Trophoblast cell (in vitro differentiated cells and primary cell): ENCODE data around the gene CASZ1.

Source experiments
- DNase-seq, 2 donors: peaks; one replicate each; pipeline ENCODE4 v3.0.0-alpha.2; 2016
- H2AFZ ChIP-seq: 2 replicates; pipeline ENCODE4 v1.6.1; 2013; ENCODE audit warnings: low read length, moderate library complexity, mild to moderate bottlenecking; ENCODE audit not compliant: insufficient read depth, poor library complexity
- H2AK5ac ChIP-seq: 2 replicates; pipeline ENCODE4 v1.6.1; 2013; ENCODE audit warnings: mild to moderate bottlenecking, low read length
- H2BK120ac ChIP-seq: 2 replicates; pipeline ENCODE4 v1.6.1; 2013; ENCODE audit warnings: low read length, mild to moderate bottlenecking, moderate library complexity; ENCODE audit not compliant: insufficient read depth, poor library complexity
- H2BK12ac ChIP-seq: 2 replicates; pipeline ENCODE4 v1.6.1; 2013; ENCODE audit warnings: mild to moderate bottlenecking, low read length, moderate library complexity
- H2BK5ac ChIP-seq: 2 replicates; pipeline ENCODE4 v1.6.1; 2013; ENCODE audit warnings: low read length, low read depth, moderate library complexity, mild to moderate bottlenecking; ENCODE audit not compliant: poor library complexity
- H3K14ac ChIP-seq: 2 replicates; pipeline ENCODE4 v1.6.1; 2013; ENCODE audit warnings: mild to moderate bottlenecking, low read length
- H3K18ac ChIP-seq: 2 replicates; pipeline ENCODE4 v1.6.1; 2013; ENCODE audit warnings: mild to moderate bottlenecking, low read length
- H3K23ac ChIP-seq: 2 replicates; pipeline ENCODE4 v1.6.1; 2013; ENCODE audit warnings: low read length
- H3K27ac ChIP-seq: 2 replicates; pipeline ENCODE4 v1.5.1; 2013; ENCODE audit warnings: low read depth, mild to moderate bottlenecking, inconsistent platforms, low read length, moderate library complexity
- H3K27me3 ChIP-seq: 2 replicates; pipeline ENCODE4 v1.6.1; 2013; ENCODE audit warnings: inconsistent platforms, mild to moderate bottlenecking, low read length, moderate library complexity; ENCODE audit not compliant: insufficient read depth
- H3K36me3 ChIP-seq, 2 experiments: 1 replicate in 1 of 2; 2 replicates in 1 of 2; pipeline ENCODE4 v1.6.1; 2013; ENCODE audit warnings: low read length in 2 of 2, mild to moderate bottlenecking in 2 of 2, moderate library complexity in 1 of 2; ENCODE audit not compliant: insufficient read depth in 2 of 2, control insufficient read depth in 1 of 2
- H3K4ac ChIP-seq: 2 replicates; pipeline ENCODE4 v1.6.1; 2013; ENCODE audit warnings: low read depth, mild to moderate bottlenecking, low read length, moderate library complexity
- H3K4me1 ChIP-seq, 2 experiments: 1 replicate in 1 of 2; 2 replicates in 1 of 2; pipeline ENCODE4 v1.6.1; 2013; ENCODE audit warnings: low read length in 2 of 2, mild to moderate bottlenecking in 2 of 2, moderate library complexity in 1 of 2; ENCODE audit not compliant: insufficient read depth in 2 of 2, control insufficient read depth in 1 of 2
- H3K4me2 ChIP-seq: 2 replicates; pipeline ENCODE4 v1.6.1; 2013; ENCODE audit warnings: inconsistent platforms, mild to moderate bottlenecking, low read length, moderate library complexity
- H3K4me3 ChIP-seq: 2 replicates; pipeline ENCODE4 v1.5.1; 2013; ENCODE audit warnings: mild to moderate bottlenecking, low read depth, low read length, inconsistent platforms
- H3K79me1 ChIP-seq: one replicate; pipeline ENCODE4 v1.6.1; 2013; ENCODE audit warnings: low read length
- H3K79me2 ChIP-seq: 2 replicates; pipeline ENCODE4 v1.6.1; 2013; ENCODE audit warnings: low read length, mild to moderate bottlenecking; ENCODE audit not compliant: control insufficient read depth, insufficient read depth, poor library complexity
- H3K9ac ChIP-seq: 2 replicates; pipeline ENCODE4 v1.6.1; 2013; ENCODE audit warnings: mild to moderate bottlenecking, low read length
- H3K9me3 ChIP-seq: 2 replicates; pipeline ENCODE4 v1.6.1; 2013; ENCODE audit warnings: low read depth, mild to moderate bottlenecking, control low read depth, inconsistent platforms, low read length; ENCODE audit not compliant: insufficient read depth
- H4K12ac ChIP-seq: 2 replicates; pipeline ENCODE4 v1.6.1; 2013; ENCODE audit warnings: low read depth, mild to moderate bottlenecking, low read length, moderate library complexity
- H4K8ac ChIP-seq: 2 replicates; pipeline ENCODE4 v1.6.1; 2013; ENCODE audit warnings: low read depth, mild to moderate bottlenecking, low read length, moderate library complexity
- H4K91ac ChIP-seq: one replicate; pipeline ENCODE4 v1.6.1; 2013; ENCODE audit warnings: low read depth, mild to moderate bottlenecking, low read length, moderate library complexity
- WGBS: extraction: QIAGEN DNeasy Blood & Tissue Kit; methylation state at CpG from one replicate; pipeline ENCODE4 v1.1.7; 2013; ENCODE audit warnings: missing lambda C conversion rate; ENCODE audit not compliant: insufficient read length, insufficient coverage; ENCODE audit errors: extremely low coverage; 5-methylcytosine and 5-hydroxymethylcytosine counted together

Gene CASZ1

DNA sequence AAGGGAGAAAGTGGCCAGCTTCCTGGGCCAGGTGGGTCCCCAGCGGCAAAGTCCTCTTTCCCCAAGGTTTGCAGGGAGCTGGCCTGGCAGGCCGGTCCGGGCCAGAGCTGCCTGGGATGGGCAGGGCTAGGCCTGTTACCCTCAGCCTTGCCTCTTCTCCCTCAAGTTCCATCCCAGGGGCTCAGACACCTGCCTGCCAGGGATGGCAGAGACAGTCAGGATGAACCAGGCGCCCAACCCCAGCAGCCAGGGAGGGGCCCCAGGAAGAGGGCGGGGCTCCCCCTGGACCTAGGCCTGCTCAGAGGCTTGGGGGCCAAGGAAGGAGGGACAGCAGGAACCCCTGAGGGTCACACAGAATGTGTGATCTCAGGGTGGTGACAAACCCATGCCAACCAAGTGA is 120.6 kb downstream of the CASZ1 start:
- H2AFZ ChIP-seq: no peak overlapping the region
- no CpG with 5 or more reads among the region's 5 CpGs for WGBS
- H3K9me3 ChIP-seq: peaks cover 5% of the 10 kb centered on the region
- no peak overlapping the region for H3K9ac ChIP-seq
- H2BK12ac ChIP-seq: no peak overlapping the region
- no peak overlapping the region for H2BK5ac ChIP-seq
- no peak overlapping the region for H4K12ac ChIP-seq
- H2BK120ac ChIP-seq: no peak overlapping the region
- no peak overlapping the region for H3K18ac ChIP-seq
- no peak overlapping the region for H3K4me2 ChIP-seq
- H2AK5ac ChIP-seq: no peak overlapping the region
- H3K27me3 ChIP-seq: no peaks in the 10 kb centered on the region
- no peaks in the 10 kb centered on the region for H3K4me1 ChIP-seq
- H3K23ac ChIP-seq: no peak overlapping the region
- no peak overlapping the region for H4K91ac ChIP-seq
- no peaks in the 10 kb centered on the region for H3K79me1 ChIP-seq
- H4K8ac ChIP-seq: no peak overlapping the region
- H3K36me3 ChIP-seq: no peaks in the 10 kb centered on the region
- H3K14ac ChIP-seq: no peak overlapping the region
- H3K4me3 ChIP-seq: no peak overlapping the region
- H3K27ac ChIP-seq: no peak overlapping the region
- DNase-seq: no peak
- H3K4ac ChIP-seq: no peak overlapping the region
- no peaks in the 10 kb centered on the region for H3K79me2 ChIP-seq

DNA sequence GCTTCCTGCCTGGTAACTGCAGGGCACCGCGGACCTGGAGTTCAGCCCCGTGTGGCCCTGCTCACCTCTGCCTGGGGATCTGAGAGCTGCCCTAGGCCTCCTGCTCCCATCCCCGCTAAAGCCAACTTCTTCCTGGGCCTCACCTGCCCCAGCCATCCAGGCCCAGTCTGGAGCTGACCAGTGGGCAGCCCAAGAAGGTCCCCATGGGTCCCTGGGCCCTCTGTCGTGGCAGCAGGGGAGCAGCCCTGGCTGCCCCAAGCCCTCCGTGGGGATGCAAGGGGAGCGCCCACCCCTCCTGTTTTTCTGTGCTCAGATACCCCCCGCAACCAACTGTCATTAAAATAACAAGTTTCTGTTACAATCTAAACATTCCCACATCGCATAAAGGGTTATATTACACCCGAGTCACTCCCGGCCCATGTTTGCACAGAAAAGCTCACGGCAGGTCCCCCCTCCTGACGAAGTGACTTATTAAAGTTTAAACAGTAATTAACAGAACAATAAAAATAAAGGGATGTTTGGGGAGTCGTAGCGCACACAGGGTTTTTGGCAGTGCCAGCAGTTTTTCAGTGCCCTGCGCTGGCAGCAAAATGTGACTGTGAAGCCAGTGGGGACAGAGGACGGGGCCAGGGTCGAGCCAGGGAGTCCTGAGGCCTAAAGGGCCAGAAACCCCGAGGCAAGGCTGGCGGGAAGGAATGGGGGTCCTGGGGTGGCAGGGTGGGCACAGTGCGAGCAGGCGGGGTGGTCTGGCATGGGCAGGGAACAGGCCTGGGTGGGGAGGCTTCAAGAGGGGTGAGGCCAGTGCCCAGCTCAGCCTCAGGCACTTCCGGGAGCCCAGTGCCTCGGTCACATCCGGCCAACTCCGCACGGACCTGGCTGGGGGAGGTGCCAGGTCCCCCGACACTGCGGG is 121.5 kb downstream of the CASZ1 start:
- Histone ChIP-seq H3K79me1 (no peaks in the 10 kb centered on the region), H3K4me2 (no peak overlapping the region), H3K27me3 (no peaks in the 10 kb centered on the region), H3K9ac (no peak overlapping the region), H2BK12ac (no peak overlapping the region), H3K79me2 (no peaks in the 10 kb centered on the region), H3K36me3 (no peaks in the 10 kb centered on the region), H3K27ac (no peak overlapping the region), H3K4ac (no peak overlapping the region), H2BK5ac (no peak overlapping the region), H3K4me1 (no peaks in the 10 kb centered on the region), H2AFZ (no peak overlapping the region), H3K18ac (no peak overlapping the region), H4K91ac (no peak overlapping the region), H3K23ac (no peak overlapping the region), H4K8ac (no peak overlapping the region), H3K4me3 (peak overlapping the region; percentile 23), H4K12ac (no peak overlapping the region), H3K14ac (no peak overlapping the region), H2BK120ac (no peak overlapping the region), H3K9me3 (peaks cover 3% of the 10 kb centered on the region), H2AK5ac (no peak overlapping the region)
- WGBS: no CpG with 5 or more reads among the region's 29 CpGs
- no peak for DNase-seq

DNA sequence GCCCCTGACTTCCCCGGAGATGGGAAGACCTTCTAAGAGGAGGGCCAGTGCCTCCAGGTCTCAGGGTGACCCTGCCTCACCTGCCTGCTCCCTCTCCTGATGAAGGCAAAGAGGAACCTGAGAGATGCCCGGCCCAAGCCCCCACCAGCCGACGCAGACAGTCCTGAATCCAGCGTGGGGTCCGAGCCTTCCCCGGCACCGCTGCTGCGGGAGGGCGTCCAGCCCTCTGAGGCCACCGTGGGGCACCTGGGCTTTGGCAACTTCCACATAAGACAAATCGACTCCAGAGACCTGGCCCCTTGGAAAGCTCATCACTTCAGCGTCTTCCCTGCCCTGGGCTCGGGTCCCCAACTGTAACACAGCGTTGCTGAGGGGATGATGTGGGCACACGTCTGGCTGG is 122.2 kb downstream of the CASZ1 start:
- WGBS: no CpG with 5 or more reads among the region's 16 CpGs
- H4K12ac ChIP-seq: no peak overlapping the region
- H3K4ac ChIP-seq: no peak overlapping the region
- no peaks in the 10 kb centered on the region for H3K4me1 ChIP-seq
- no peak overlapping the region for H3K23ac ChIP-seq
- no peak overlapping the region for H3K18ac ChIP-seq
- H2AFZ ChIP-seq: no peak overlapping the region
- no peaks in the 10 kb centered on the region for H3K36me3 ChIP-seq
- H3K4me3 ChIP-seq: no peak overlapping the region
- H2BK5ac ChIP-seq: no peak overlapping the region
- no peak for DNase-seq
- H3K27ac ChIP-seq: no peak overlapping the region
- H2BK120ac ChIP-seq: no peak overlapping the region
- peaks cover 3% of the 10 kb centered on the region for H3K9me3 ChIP-seq
- H3K9ac ChIP-seq: no peak overlapping the region
- H4K91ac ChIP-seq: no peak overlapping the region
- no peaks in the 10 kb centered on the region for H3K27me3 ChIP-seq
- H2AK5ac ChIP-seq: no peak overlapping the region
- H2BK12ac ChIP-seq: no peak overlapping the region
- H3K79me2 ChIP-seq: no peaks in the 10 kb centered on the region
- H3K79me1 ChIP-seq: no peaks in the 10 kb centered on the region
- no peak overlapping the region for H3K4me2 ChIP-seq
- H4K8ac ChIP-seq: no peak overlapping the region
- no peak overlapping the region for H3K14ac ChIP-seq

DNA sequence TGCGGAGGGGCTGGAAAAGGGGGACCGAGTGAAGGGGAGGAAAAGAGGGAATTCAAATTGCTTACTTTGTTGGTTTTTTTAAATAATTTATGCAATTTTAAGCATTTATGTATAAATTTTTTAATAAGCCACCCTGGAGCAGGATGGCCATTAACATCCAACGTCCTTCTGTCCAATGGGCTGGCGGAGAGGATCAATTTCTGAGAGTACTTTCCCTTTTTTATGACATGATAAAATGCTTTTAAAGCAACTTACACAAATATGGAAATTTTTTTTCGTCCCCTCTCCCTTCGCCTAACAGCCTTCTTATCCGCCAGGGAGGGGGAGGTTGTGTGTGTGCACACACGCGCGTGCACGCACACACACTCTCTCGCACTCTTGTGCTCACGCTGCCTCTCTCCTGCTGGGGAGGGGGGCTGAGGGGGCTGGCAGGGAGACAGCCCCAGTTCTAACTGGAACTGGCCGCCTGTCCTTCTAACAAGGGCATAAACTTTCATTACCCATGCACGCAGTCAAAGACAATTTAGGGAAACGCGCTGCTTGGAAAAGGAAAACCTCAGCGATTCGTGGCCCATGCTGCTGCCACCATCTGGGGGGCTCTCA is 123.2 kb downstream of the CASZ1 start:
- no peak overlapping the region for H3K4me2 ChIP-seq
- H2AK5ac ChIP-seq: no peak overlapping the region
- no peak for DNase-seq
- no peak overlapping the region for H3K9ac ChIP-seq
- no peak overlapping the region for H2BK12ac ChIP-seq
- H3K4ac ChIP-seq: no peak overlapping the region
- no peak overlapping the region for H2BK120ac ChIP-seq
- H3K79me1 ChIP-seq: no peaks in the 10 kb centered on the region
- H3K9me3 ChIP-seq: peaks cover 3% of the 10 kb centered on the region
- H3K27ac ChIP-seq: no peak overlapping the region
- H2AFZ ChIP-seq: no peak overlapping the region
- no peak overlapping the region for H3K23ac ChIP-seq
- no peak overlapping the region for H4K12ac ChIP-seq
- no peak overlapping the region for H3K14ac ChIP-seq
- WGBS: no CpG with 5 or more reads among the region's 19 CpGs
- H3K4me3 ChIP-seq: no peak overlapping the region
- H2BK5ac ChIP-seq: no peak overlapping the region
- H3K27me3 ChIP-seq: no peaks in the 10 kb centered on the region
- H3K4me1 ChIP-seq: no peaks in the 10 kb centered on the region
- no peak overlapping the region for H4K8ac ChIP-seq
- H4K91ac ChIP-seq: no peak overlapping the region
- H3K36me3 ChIP-seq: no peaks in the 10 kb centered on the region
- no peaks in the 10 kb centered on the region for H3K79me2 ChIP-seq
- H3K18ac ChIP-seq: no peak overlapping the region
